HepG2 (cell line): ENCODE data around the gene PPFIA3. TPM values are rescaled to one million over a fixed set of nuclear protein-coding genes. Genes with fewer than 3 reads are reported as not detected.

Source experiments
- ASH2L ChIP-seq: fragments of 300-600, 200-600 bp; sonication (generic); IDR thresholded peaks from 2 replicates; pipeline ENCODE4 v1.7.0; 2017; ENCODE audit warnings: low read depth, mild to moderate bottlenecking, moderate library complexity, mixed read lengths, low read length; ENCODE audit not compliant: insufficient read length
- HOXA5 ChIP-seq: sonication (generic); formaldehyde crosslinking; IDR thresholded peaks from 2 replicates; pipeline ENCODE4 v1.4.0; 2020; ENCODE audit warnings: missing genetic modification reagents
- ISL2 ChIP-seq: sonication (generic); formaldehyde crosslinking; IDR thresholded peaks from 2 replicates; pipeline ENCODE4 v1.5.0; 2020; ENCODE audit warnings: missing genetic modification reagents
- KLF11 ChIP-seq: IDR thresholded peaks from 2 replicates; pipeline ENCODE4 v1.6.1; 2016; ENCODE audit warnings: missing compliant biosample characterization
- MED13 ChIP-seq: sonication (generic); formaldehyde crosslinking; IDR thresholded peaks from 2 replicates; pipeline ENCODE4 v1.5.0; 2020; ENCODE audit warnings: missing genetic modification reagents
- MIER2 ChIP-seq: IDR thresholded peaks from 2 replicates; pipeline ENCODE4 v1.6.1; 2016; ENCODE audit warnings: missing biosample characterization, missing genetic modification reagents
- NONO ChIP-seq, 2 experiments: fragments of 450-650 bp in 1 of 2; sonication (generic) in 1 of 2; formaldehyde crosslinking in 1 of 2; IDR thresholded peaks in 1 of 2; conservative IDR thresholded peaks in 1 of 2; 2 replicates each; pipeline versions ENCODE4 v1.6.1 to v1.8.0; 2017 to 2022; ENCODE audit warnings: mild to moderate bottlenecking in 1 of 2, missing genetic modification reagents in 1 of 2, moderate library complexity in 1 of 2
- PAF1 ChIP-seq: IDR thresholded peaks from 2 replicates; pipeline ENCODE4 v1.6.1; 2016; ENCODE audit warnings: missing genetic modification reagents, missing compliant biosample characterization
- POLR2G ChIP-seq: fragments of 200-400 bp; formaldehyde crosslinking; IDR thresholded peaks from 2 replicates; pipeline ENCODE4 v1.6.1; 2018; ENCODE audit warnings: mild to moderate bottlenecking, low read depth, low read length, moderate library complexity
- ZNF142 ChIP-seq: sonication (generic); formaldehyde crosslinking; IDR thresholded peaks from 2 replicates; pipeline ENCODE4 v1.4.0; 2020; ENCODE audit warnings: missing genetic modification reagents
- ZNF616 ChIP-seq: sonication (generic); formaldehyde crosslinking; IDR thresholded peaks from 2 replicates; pipeline ENCODE4 v1.5.0; 2020; ENCODE audit warnings: low read depth, mild to moderate bottlenecking, missing genetic modification reagents
- ZNF776 ChIP-seq: sonication (generic); formaldehyde crosslinking; IDR thresholded peaks from 2 replicates; pipeline ENCODE4 v1.4.0; 2020; ENCODE audit warnings: mild to moderate bottlenecking, missing genetic modification reagents
- ZSCAN21 ChIP-seq: sonication (generic); formaldehyde crosslinking; IDR thresholded peaks from 2 replicates; pipeline ENCODE4 v1.8.0; 2022; ENCODE audit warnings: mild to moderate bottlenecking, missing genetic modification reagents, moderate library complexity, borderline replicate concordance
- polyA plus RNA-seq, 8 experiments: library from polyadenylated mRNA; depleted of rRNA in 3 of 8; stranded (reverse) in 7 of 8; unstranded in 1 of 8; fragments of >200 nt; fragmentation: Illumina TruSeq in 4 of 8; extraction: Trizol in 4 of 8; gene quantifications; 2 replicates each; pipeline versions ENCODE4 v1.2.1 to v1.2.3, GENCODE V29; 2011 to 2016; ENCODE audit warnings: low read depth in 4 of 8, missing spikeins in 1 of 8, mixed read lengths in 1 of 8; ENCODE audit not compliant: insufficient read depth in 1 of 8
- total RNA-seq, 5 experiments: library from RNA; depleted of rRNA; stranded (reverse); fragments of >200 nt; fragmentation: Illumina TruSeq; extraction: Trizol; gene quantifications; 2 replicates each; pipeline ENCODE4 v1.2.3, GENCODE V29; 2016; ENCODE audit warnings: low read depth in 1 of 5
- TF ChIP-seq, protein P1 (sequence below): sonication (generic); formaldehyde crosslinking; IDR thresholded peaks from 2 replicates; pipeline ENCODE4 v1.5.0; 2020; ENCODE audit warnings: mild to moderate bottlenecking, missing genetic modification reagents, borderline replicate concordance
- TF ChIP-seq, protein P2 (sequence below): sonication (generic); formaldehyde crosslinking; IDR thresholded peaks from 2 replicates; pipeline ENCODE4 v1.4.0; 2020; ENCODE audit warnings: missing genetic modification reagents

PPFIA3 gene
- total and polyA plus RNA-seq, 2 of the 13 experiments (the other 11 are each of a cell fraction or from before 2014, with no cell fraction given), result 6.7 to 8.6 TPM

DNA sequence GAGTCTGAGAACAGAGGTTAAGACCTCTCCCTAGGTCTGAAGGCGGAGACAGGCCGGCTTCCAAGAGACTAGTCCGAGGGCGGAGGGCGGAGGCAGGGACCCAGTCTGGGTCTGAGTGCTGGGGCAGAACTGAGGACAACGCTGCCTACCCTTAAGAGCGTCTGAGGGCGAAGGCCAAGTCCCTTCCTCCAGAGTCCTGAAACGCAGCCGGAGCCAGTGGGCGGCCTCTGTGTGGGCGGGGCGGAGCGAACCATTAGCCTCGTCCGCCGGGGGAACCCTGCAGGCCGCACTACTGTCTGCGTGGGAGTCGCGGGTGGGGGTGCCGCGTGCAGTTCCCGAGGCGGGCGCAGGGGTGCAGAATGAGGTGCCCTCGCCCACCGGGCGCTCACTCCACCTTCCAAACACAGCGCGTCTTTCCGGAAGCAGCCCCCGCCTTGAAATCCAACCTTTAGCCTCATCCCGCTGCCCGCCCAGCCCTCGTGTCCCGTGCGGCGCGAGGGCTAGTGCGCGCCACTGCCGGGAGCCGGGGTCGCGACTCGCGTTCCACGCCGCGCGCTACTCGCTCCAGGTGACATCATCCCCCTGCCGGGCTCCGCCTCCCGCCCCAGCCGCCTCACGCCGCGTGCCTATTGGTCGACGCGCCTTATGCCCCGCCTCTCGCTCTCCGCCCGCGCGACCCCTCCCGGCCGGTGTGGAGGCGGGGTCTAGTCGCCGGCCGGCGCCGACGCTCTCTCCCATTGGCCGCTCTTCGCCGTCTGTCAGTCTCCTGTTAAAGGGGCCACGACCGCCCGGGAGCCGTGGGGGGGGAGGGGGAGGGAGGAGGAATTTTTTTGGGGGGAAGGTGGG is 556 bp upstream of the PPFIA3 start, which contains the start of gene C19orf73 (continued):
- TF ChIP-seq, protein P1, sequence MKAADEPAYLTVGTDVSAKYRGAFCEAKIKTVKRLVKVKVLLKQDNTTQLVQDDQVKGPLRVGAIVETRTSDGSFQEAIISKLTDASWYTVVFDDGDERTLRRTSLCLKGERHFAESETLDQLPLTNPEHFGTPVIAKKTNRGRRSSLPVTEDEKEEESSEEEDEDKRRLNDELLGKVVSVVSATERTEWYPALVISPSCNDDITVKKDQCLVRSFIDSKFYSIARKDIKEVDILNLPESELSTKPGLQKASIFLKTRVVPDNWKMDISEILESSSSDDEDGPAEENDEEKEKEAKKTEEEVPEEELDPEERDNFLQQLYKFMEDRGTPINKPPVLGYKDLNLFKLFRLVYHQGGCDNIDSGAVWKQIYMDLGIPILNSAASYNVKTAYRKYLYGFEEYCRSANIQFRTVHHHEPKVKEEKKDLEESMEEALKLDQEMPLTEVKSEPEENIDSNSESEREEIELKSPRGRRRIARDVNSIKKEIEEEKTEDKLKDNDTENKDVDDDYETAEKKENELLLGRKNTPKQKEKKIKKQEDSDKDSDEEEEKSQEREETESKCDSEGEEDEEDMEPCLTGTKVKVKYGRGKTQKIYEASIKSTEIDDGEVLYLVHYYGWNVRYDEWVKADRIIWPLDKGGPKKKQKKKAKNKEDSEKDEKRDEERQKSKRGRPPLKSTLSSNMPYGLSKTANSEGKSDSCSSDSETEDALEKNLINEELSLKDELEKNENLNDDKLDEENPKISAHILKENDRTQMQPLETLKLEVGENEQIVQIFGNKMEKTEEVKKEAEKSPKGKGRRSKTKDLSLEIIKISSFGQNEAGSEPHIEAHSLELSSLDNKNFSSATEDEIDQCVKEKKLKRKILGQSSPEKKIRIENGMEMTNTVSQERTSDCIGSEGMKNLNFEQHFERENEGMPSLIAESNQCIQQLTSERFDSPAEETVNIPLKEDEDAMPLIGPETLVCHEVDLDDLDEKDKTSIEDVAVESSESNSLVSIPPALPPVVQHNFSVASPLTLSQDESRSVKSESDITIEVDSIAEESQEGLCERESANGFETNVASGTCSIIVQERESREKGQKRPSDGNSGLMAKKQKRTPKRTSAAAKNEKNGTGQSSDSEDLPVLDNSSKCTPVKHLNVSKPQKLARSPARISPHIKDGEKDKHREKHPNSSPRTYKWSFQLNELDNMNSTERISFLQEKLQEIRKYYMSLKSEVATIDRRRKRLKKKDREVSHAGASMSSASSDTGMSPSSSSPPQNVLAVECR (CRISPR knock-in tag), result peak; percentile 84
- TF ChIP-seq NONO (IDR thresholded peaks at IDR 0.05), result no peak
- peak; percentile 68; the same call in 1 of the 2 replicates for TF ChIP-seq NONO (CRISPR knock-in tag; conservative IDR thresholded peaks at IDR 0.05)
- TF ChIP-seq ZNF616 (CRISPR knock-in tag), result peak; percentile 64; the same call in 1 of the 2 replicates
- TF ChIP-seq ZSCAN21 (CRISPR knock-in tag), result peak; percentile 82
- TF ChIP-seq MIER2 (CRISPR knock-in tag), result 0 out of 2 replicates have a peak, but pooled peaks have one; percentile 44
- peak; percentile 86; the same call in 1 of the 2 replicates for TF ChIP-seq HOXA5 (CRISPR knock-in tag)
- TF ChIP-seq PAF1 (CRISPR knock-in tag), result no peak
- peak; percentile 64 for TF ChIP-seq ASH2L
- peak; percentile 70; the same call in 1 of the 2 replicates for TF ChIP-seq KLF11 (CRISPR knock-in tag)
- peak; percentile 55 for TF ChIP-seq ZNF142
- peak; percentile 78; the same call in 1 of the 2 replicates for TF ChIP-seq ZNF776 (CRISPR knock-in tag)
- peak; percentile 62; the same call in 1 of the 2 replicates for TF ChIP-seq ISL2 (CRISPR knock-in tag)
- TF ChIP-seq, protein P2, sequence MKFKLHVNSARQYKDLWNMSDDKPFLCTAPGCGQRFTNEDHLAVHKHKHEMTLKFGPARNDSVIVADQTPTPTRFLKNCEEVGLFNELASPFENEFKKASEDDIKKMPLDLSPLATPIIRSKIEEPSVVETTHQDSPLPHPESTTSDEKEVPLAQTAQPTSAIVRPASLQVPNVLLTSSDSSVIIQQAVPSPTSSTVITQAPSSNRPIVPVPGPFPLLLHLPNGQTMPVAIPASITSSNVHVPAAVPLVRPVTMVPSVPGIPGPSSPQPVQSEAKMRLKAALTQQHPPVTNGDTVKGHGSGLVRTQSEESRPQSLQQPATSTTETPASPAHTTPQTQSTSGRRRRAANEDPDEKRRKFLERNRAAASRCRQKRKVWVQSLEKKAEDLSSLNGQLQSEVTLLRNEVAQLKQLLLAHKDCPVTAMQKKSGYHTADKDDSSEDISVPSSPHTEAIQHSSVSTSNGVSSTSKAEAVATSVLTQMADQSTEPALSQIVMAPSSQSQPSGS (CRISPR knock-in tag), result peak; percentile 99
- 0 out of 2 replicates have a peak, but pooled peaks have one; percentile 47 for TF ChIP-seq MED13
- TF ChIP-seq POLR2G, result peak; percentile 80
